HepG2 (cell line): ENCODE results near the gene CSTF1. TPM values are rescaled to one million over a fixed set of nuclear protein-coding genes. Genes with fewer than 3 reads are reported as not detected.

Experiments
- ATF7 ChIP-seq, 2 experiments: fragments of 450-650 bp in 1 of 2; sonication (generic) in 1 of 2; formaldehyde crosslinking in 1 of 2; IDR thresholded peaks; 2 replicates each; pipeline versions ENCODE4 v1.4.0 to v1.6.1; 2016 to 2020; ENCODE audit warnings: antibody characterized with exemption in 1 of 2, mild to moderate bottlenecking in 1 of 2, missing genetic modification reagents in 1 of 2
- ATRX ChIP-seq: sonication (generic); formaldehyde crosslinking; IDR thresholded peaks from 2 replicates; pipeline ENCODE4 v1.4.0; 2020; ENCODE audit warnings: missing genetic modification reagents, borderline replicate concordance
- BCL6 ChIP-seq: IDR thresholded peaks from 2 replicates; pipeline ENCODE4 v1.6.1; 2016; ENCODE audit warnings: missing genetic modification reagents, missing compliant biosample characterization
- ETV5 ChIP-seq: IDR thresholded peaks from 2 replicates; pipeline ENCODE4 v1.6.1; 2018; ENCODE audit warnings: missing biosample characterization, missing genetic modification reagents, inconsistent platforms, borderline replicate concordance
- HNF1A ChIP-seq, 2 experiments: sonication (generic) in 1 of 2; formaldehyde crosslinking in 1 of 2; IDR thresholded peaks; 2 replicates each; pipeline versions ENCODE4 v1.4.0 to v1.6.1; 2016 to 2020; ENCODE audit warnings: borderline replicate concordance in 1 of 2, low read depth in 1 of 2, mild to moderate bottlenecking in 1 of 2, missing genetic modification reagents in 1 of 2
- KDM5A ChIP-seq: fragments of 200-600 bp; sonication (generic); IDR thresholded peaks from 2 replicates; pipeline ENCODE4 v1.7.0; 2018; ENCODE audit warnings: antibody characterized with exemption, mild to moderate bottlenecking, low read length, borderline replicate concordance
- MXI1 ChIP-seq: IDR thresholded peaks from 3 replicates; pipeline ENCODE4 v1.6.1; 2012; ENCODE audit warnings: low read depth, low read length, inconsistent platforms, borderline replicate concordance
- NFIB ChIP-seq: sonication (generic); formaldehyde crosslinking; IDR thresholded peaks from 2 replicates; pipeline ENCODE4 v1.9.0; 2021; ENCODE audit warnings: missing genetic modification reagents, mild to moderate bottlenecking, borderline replicate concordance
- PRDM10 ChIP-seq: sonication (generic); formaldehyde crosslinking; IDR thresholded peaks from 2 replicates; pipeline ENCODE4 v1.4.0; 2020; ENCODE audit warnings: low read depth, missing genetic modification reagents
- RNF2 ChIP-seq: fragments of 450-650 bp; conservative IDR thresholded peaks from 2 replicates; pipeline ENCODE4 v1.6.1; 2016; ENCODE audit warnings: low read depth
- SSRP1 ChIP-seq: IDR thresholded peaks from 2 replicates; pipeline ENCODE4 v1.6.1; 2016; ENCODE audit warnings: control low read depth
- TBP ChIP-seq: sonication (generic); formaldehyde crosslinking; IDR thresholded peaks from 2 replicates; pipeline ENCODE4 v1.5.0; 2020; ENCODE audit warnings: missing genetic modification reagents
- TP53 ChIP-seq: sonication (generic); formaldehyde crosslinking; conservative IDR thresholded peaks from 2 replicates; pipeline ENCODE4 v1.4.0; 2020; ENCODE audit warnings: missing genetic modification reagents
- ZBTB38 ChIP-seq: sonication (generic); formaldehyde crosslinking; IDR thresholded peaks from 2 replicates; pipeline ENCODE4 v1.5.1; 2020; ENCODE audit warnings: mild to moderate bottlenecking, missing genetic modification reagents
- ZNF558 ChIP-seq: sonication (generic); formaldehyde crosslinking; IDR thresholded peaks from 2 replicates; pipeline ENCODE4 v1.9.0; 2022; ENCODE audit warnings: mild to moderate bottlenecking, missing genetic modification reagents, borderline replicate concordance
- polyA plus RNA-seq, 8 experiments: library from polyadenylated mRNA; depleted of rRNA in 3 of 8; stranded (reverse) in 7 of 8; unstranded in 1 of 8; fragments of >200 nt; fragmentation: Illumina TruSeq in 4 of 8; extraction: Trizol in 4 of 8; gene quantifications; 2 replicates each; pipeline versions ENCODE4 v1.2.1 to v1.2.3, GENCODE V29; 2011 to 2016; ENCODE audit warnings: low read depth in 4 of 8, missing spikeins in 1 of 8, mixed read lengths in 1 of 8; ENCODE audit not compliant: insufficient read depth in 1 of 8
- total RNA-seq, 5 experiments: library from RNA; depleted of rRNA; stranded (reverse); fragments of >200 nt; fragmentation: Illumina TruSeq; extraction: Trizol; gene quantifications; 2 replicates each; pipeline ENCODE4 v1.2.3, GENCODE V29; 2016; ENCODE audit warnings: low read depth in 1 of 5
- TF ChIP-seq, protein P1 (sequence below): sonication (generic); formaldehyde crosslinking; IDR thresholded peaks from 2 replicates; pipeline ENCODE4 v1.5.0; 2020; ENCODE audit warnings: missing genetic modification reagents, mild to moderate bottlenecking, borderline replicate concordance
- TF ChIP-seq, protein P2 (sequence below): sonication (generic); formaldehyde crosslinking; IDR thresholded peaks from 2 replicates; pipeline ENCODE4 v1.4.0; 2020; ENCODE audit warnings: missing genetic modification reagents, borderline replicate concordance

Gene CSTF1
- total and polyA plus RNA-seq, 2 of the 13 experiments (the other 11 are each of a cell fraction or from before 2014, with no cell fraction given) = 70.9 to 100 TPM

GRCh38 chr20:56392132-56392880, at the start of gene CSTF1, which contains the start of gene AURKA (continued):
- TF ChIP-seq PRDM10 (peak; percentile 92), SSRP1 (peak; percentile 91), ETV5 (CRISPR knock-in tag) (peak; percentile 80), TP53 (peak; percentile 95), HNF1A (IDR thresholded peaks at IDR 0.05; ENCODE audit: low read depth) (peak; percentile 65), HNF1A (CRISPR knock-in tag; IDR thresholded peaks at IDR 0.05; ENCODE audit: borderline replicate concordance) (peak; percentile 92; the same call in 1 of the 2 replicates), ZNF558 (CRISPR knock-in tag) (peak; percentile 59), NFIB (CRISPR knock-in tag) (no peak), TBP (CRISPR knock-in tag) (peak; percentile 78), ATF7 (IDR thresholded peaks at IDR 0.05) (peak; percentile 87), ATF7 (CRISPR knock-in tag; IDR thresholded peaks at IDR 0.05) (peak; percentile 95), BCL6 (CRISPR knock-in tag) (peak; percentile 79), KDM5A (peak; percentile 86; the same call in 1 of the 2 replicates), ZBTB38 (peak; percentile 89), MXI1 (peak; percentile 96), ATRX (CRISPR knock-in tag) (no peak), RNF2 (peak; percentile 93)
- TF ChIP-seq, protein P1, sequence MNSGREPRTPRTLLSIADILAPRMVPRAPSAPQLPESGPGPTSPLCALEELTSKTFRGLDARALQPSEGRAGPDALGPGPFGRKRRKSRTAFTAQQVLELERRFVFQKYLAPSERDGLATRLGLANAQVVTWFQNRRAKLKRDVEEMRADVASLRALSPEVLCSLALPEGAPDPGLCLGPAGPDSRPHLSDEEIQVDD (CRISPR knock-in tag) = peak; percentile 97
- TF ChIP-seq, protein P2, sequence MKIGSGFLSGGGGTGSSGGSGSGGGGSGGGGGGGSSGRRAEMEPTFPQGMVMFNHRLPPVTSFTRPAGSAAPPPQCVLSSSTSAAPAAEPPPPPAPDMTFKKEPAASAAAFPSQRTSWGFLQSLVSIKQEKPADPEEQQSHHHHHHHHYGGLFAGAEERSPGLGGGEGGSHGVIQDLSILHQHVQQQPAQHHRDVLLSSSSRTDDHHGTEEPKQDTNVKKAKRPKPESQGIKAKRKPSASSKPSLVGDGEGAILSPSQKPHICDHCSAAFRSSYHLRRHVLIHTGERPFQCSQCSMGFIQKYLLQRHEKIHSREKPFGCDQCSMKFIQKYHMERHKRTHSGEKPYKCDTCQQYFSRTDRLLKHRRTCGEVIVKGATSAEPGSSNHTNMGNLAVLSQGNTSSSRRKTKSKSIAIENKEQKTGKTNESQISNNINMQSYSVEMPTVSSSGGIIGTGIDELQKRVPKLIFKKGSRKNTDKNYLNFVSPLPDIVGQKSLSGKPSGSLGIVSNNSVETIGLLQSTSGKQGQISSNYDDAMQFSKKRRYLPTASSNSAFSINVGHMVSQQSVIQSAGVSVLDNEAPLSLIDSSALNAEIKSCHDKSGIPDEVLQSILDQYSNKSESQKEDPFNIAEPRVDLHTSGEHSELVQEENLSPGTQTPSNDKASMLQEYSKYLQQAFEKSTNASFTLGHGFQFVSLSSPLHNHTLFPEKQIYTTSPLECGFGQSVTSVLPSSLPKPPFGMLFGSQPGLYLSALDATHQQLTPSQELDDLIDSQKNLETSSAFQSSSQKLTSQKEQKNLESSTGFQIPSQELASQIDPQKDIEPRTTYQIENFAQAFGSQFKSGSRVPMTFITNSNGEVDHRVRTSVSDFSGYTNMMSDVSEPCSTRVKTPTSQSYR (CRISPR knock-in tag) = peak; percentile 60; the same call in 1 of the 2 replicates
